IPS DF 19.7 (cell line): Measurements from ENCODE around the gene VPS33B.

ENCODE experiments used
- DNase-seq: peaks from one replicate; pipeline ENCODE4 v3.0.0-alpha.2; 2013; ENCODE audit warnings: low read depth, low spot score

Gene VPS33B

GRCh38 chr15:90982135-90982534 lies 40.3 kb downstream of the VPS33B start:
- DNase-seq = no peak

- DNase-seq = no peak
Observed at GRCh38 chr15:90981681-90982080, 40.7 kb downstream of the VPS33B start.

- DNase-seq = no peak
Observed at GRCh38 chr15:90979582-90979981, 42.8 kb downstream of the VPS33B start.

- no peak for DNase-seq
Observed at GRCh38 chr15:90974216-90974615, 48.2 kb downstream of the VPS33B start.

GRCh38 chr15:90972133-90972532 lies 50.3 kb downstream of the VPS33B start:
- DNase-seq = no peak

- no peak for DNase-seq
Observed at GRCh38 chr15:90970274-90970673, 52.1 kb downstream of the VPS33B start.

GRCh38 chr15:90968434-90968833 lies 54.0 kb downstream of the VPS33B start:
- DNase-seq = no peak

- no peak for DNase-seq
Observed at GRCh38 chr15:90967206-90967605, 55.2 kb downstream of the VPS33B start.

GRCh38 chr15:90966262-90966661 lies 56.1 kb downstream of the VPS33B start:
- DNase-seq = no peak

GRCh38 chr15:90962021-90962420 lies 60.4 kb downstream of the VPS33B start:
- DNase-seq = no peak

- no peak for DNase-seq
Observed at GRCh38 chr15:90960298-90961091, 61.9 kb downstream of the VPS33B start.

GRCh38 chr15:90959894-90960293 lies 62.5 kb downstream of the VPS33B start:
- DNase-seq = no peak

GRCh38 chr15:90959028-90959595 lies 63.3 kb downstream of the VPS33B start:
- DNase-seq = no peak

- DNase-seq = no peak
Observed at GRCh38 chr15:90957791-90958190, 64.6 kb downstream of the VPS33B start.

GRCh38 chr15:90957031-90957790 lies 65.2 kb downstream of the VPS33B start:
- DNase-seq = no peak

GRCh38 chr15:90956274-90957030 lies 65.9 kb downstream of the VPS33B start:
- DNase-seq = no peak

GRCh38 chr15:90955624-90956273 lies 66.6 kb downstream of the VPS33B start:
- DNase-seq = no peak

- peak; percentile 81 for DNase-seq
Observed at GRCh38 chr15:90954712-90955623, 67.4 kb downstream of the VPS33B start, which contains the start of gene RCCD1. TSS of gene RCCD1 (plus strand) at chr15:90954884. CDS start at chr15:90956735, 1,851 bp downstream.

- no peak for DNase-seq
Observed at GRCh38 chr15:90953947-90954711, 68.3 kb downstream of the VPS33B start.
